OCI-LY7 (cell line): ENCODE measurements around the gene LYRM1.

ENCODE experiments used
- EZH2phosphoT487 ChIP-seq: fragments of 200-600 bp; sonication (generic); IDR thresholded peaks from 2 replicates; pipeline ENCODE4 v1.6.1; 2018; ENCODE audit warnings: low read depth, borderline replicate concordance, mild to moderate bottlenecking, mixed run types, antibody characterized with exemption, low read length, moderate library complexity, mixed read lengths
- TF ChIP-seq, protein P1 (sequence below): fragments of 200-600 bp; sonication (generic); conservative IDR thresholded peaks from 2 replicates; pipeline ENCODE4 v1.5.1; 2014; ENCODE audit warnings: mild to moderate bottlenecking, antibody characterized with exemption, low read length, moderate library complexity, mixed read lengths

DNA sequence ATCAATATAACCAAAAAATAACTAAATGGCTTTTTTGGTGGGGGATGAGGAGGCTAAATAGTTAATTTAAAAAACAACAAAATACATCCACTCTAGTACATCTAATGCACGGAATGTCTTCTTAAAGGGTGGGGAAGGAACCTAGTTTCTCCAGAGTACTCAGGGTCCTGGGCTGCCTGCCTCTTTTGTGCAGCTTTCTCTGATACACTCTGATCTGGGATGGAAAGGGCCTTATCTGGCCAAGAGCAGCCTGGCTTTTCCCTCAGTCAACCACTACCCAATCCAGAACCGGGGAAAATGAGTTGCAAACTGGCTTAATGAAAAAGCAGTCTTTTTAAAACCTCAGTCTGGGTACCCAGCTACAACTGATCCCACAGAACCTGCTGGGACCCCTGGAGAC, 43.3 kb upstream of the LYRM1 start:
- TF ChIP-seq, protein P1, sequence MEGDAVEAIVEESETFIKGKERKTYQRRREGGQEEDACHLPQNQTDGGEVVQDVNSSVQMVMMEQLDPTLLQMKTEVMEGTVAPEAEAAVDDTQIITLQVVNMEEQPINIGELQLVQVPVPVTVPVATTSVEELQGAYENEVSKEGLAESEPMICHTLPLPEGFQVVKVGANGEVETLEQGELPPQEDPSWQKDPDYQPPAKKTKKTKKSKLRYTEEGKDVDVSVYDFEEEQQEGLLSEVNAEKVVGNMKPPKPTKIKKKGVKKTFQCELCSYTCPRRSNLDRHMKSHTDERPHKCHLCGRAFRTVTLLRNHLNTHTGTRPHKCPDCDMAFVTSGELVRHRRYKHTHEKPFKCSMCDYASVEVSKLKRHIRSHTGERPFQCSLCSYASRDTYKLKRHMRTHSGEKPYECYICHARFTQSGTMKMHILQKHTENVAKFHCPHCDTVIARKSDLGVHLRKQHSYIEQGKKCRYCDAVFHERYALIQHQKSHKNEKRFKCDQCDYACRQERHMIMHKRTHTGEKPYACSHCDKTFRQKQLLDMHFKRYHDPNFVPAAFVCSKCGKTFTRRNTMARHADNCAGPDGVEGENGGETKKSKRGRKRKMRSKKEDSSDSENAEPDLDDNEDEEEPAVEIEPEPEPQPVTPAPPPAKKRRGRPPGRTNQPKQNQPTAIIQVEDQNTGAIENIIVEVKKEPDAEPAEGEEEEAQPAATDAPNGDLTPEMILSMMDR: no peak
- no peak for TF ChIP-seq EZH2phosphoT487
